Endothelial cell of umbilical vein (primary cell): Measurements from ENCODE around the gene GRID1. TPM values are rescaled to one million over a fixed set of nuclear protein-coding genes. Genes with fewer than 3 reads are reported as not detected.
"Not testable (repeated sequence)": the region's sequence is repeated elsewhere in the genome, so short reads cannot be mapped to it uniquely, and the experiment has no call there.

Experiments
- BruUV-seq: library from RNA; stranded (reverse); fragments of 400-500 nt; replicated peaks from 2 replicates; lab custom pipeline; 2021; lab: Mats Ljungman, UMichigan
- CTCF ChIA-PET: fragments of 300-600, 350-600 bp; sonication (Branson Sonifier 250); formaldehyde crosslinking; loops from one replicate; lab custom pipeline; 2021; ENCODE audit warnings: antibody characterized with exemption, inconsistent platforms; lab: Charles Lee
- POLR2A ChIA-PET: fragments of 300-600, 350-600 bp; sonication (Branson Sonifier 250); formaldehyde crosslinking; loops from one replicate; lab custom pipeline; 2021; ENCODE audit warnings: antibody characterized with exemption, inconsistent platforms; lab: Charles Lee
- DNase-seq: peaks from one replicate; pipeline ENCODE4 v3.0.0-alpha.2; 2011; ENCODE audit warnings: low read depth, low spot score
- FAIRE-seq: peaks from 2 replicates; lab custom pipeline; 2011; peaks lifted over from hg19 to GRCh38; lab: Jason Lieb, UNC
- H2AFZ ChIP-seq: 2 replicates; pipeline ENCODE4 v1.6.0; 2012; ENCODE audit warnings: low read depth, low read length, control low read depth, inconsistent platforms
- H3K27ac ChIP-seq: 2 replicates; pipeline ENCODE4 v1.5.1; 2011; ENCODE audit warnings: low read depth, mild to moderate bottlenecking, control low read depth, low read length, moderate library complexity; ENCODE audit not compliant: insufficient read depth
- H3K27me3 ChIP-seq, 2 experiments: 2 replicates each; pipeline versions ENCODE4 v1.6.0 to v1.6.1; 2011; ENCODE audit warnings: low read length in 2 of 2, mixed read lengths in 1 of 2; ENCODE audit not compliant: control insufficient read depth in 2 of 2, insufficient read depth in 2 of 2
- H3K36me3 ChIP-seq, 2 experiments: 2 replicates in 1 of 2; 3 replicates in 1 of 2; pipeline ENCODE4 v1.5.1; 2011; ENCODE audit warnings: low read length in 2 of 2, mild to moderate bottlenecking in 1 of 2, moderate library complexity in 1 of 2; ENCODE audit not compliant: control insufficient read depth in 2 of 2, insufficient read depth in 2 of 2; ENCODE audit errors: extremely low read depth in 1 of 2
- H3K4me1 ChIP-seq: 3 replicates; pipeline ENCODE4 v1.5.1; 2011; ENCODE audit warnings: mild to moderate bottlenecking, low read length; ENCODE audit not compliant: control insufficient read depth, insufficient read depth; ENCODE audit errors: extremely low read depth
- H3K4me2 ChIP-seq: 2 replicates; pipeline ENCODE4 v1.6.1; 2011; ENCODE audit warnings: low read length, control low read depth, mixed read lengths; ENCODE audit not compliant: insufficient read depth
- H3K4me3 ChIP-seq, 3 experiments: fragments of 200-600 bp in 1 of 3; sonication (generic), shearing (Covaris generic) in 1 of 3; replicated peaks in 1 of 3; 2 replicates each; pipeline ENCODE4 v1.5.1; 2011 to 2016; ENCODE audit warnings: control low read depth in 3 of 3, low read length in 3 of 3, mild to moderate bottlenecking in 2 of 3, inconsistent platforms in 1 of 3, low read depth in 1 of 3, moderate library complexity in 1 of 3; ENCODE audit not compliant: insufficient read depth in 1 of 3
- H3K79me2 ChIP-seq: 2 replicates; pipeline ENCODE4 v1.6.0; 2012; ENCODE audit warnings: low read length, inconsistent platforms; ENCODE audit not compliant: control insufficient read depth, insufficient read depth
- H3K9ac ChIP-seq: replicated peaks from 2 replicates; pipeline ENCODE3; 2011; ENCODE audit warnings: low read length, control low read depth; ENCODE audit not compliant: insufficient read depth; ENCODE audit errors: extremely low read depth
- H3K9me1 ChIP-seq: replicated peaks from 3 replicates; pipeline ENCODE4 v1.6.0; 2011; ENCODE audit warnings: mild to moderate bottlenecking, low read length; ENCODE audit not compliant: control insufficient read depth, insufficient read depth; ENCODE audit errors: extremely low read depth
- H3K9me3 ChIP-seq: replicated peaks from 2 replicates; pipeline ENCODE4 v1.5.1; 2012; ENCODE audit warnings: low read length, inconsistent platforms; ENCODE audit not compliant: control insufficient read depth, insufficient read depth
- H4K20me1 ChIP-seq: replicated peaks from 2 replicates; pipeline ENCODE3; 2011; ENCODE audit warnings: mild to moderate bottlenecking, low read length; ENCODE audit not compliant: control insufficient read depth, insufficient read depth; ENCODE audit errors: extremely low read depth
- EZH2 ChIP-seq: IDR thresholded peaks from 2 replicates; pipeline ENCODE4 v1.6.1; 2012; ENCODE audit warnings: borderline replicate concordance, low read depth, mild to moderate bottlenecking, moderate library complexity, low read length, inconsistent platforms; ENCODE audit not compliant: severe bottlenecking
- FOS ChIP-seq: IDR thresholded peaks from 2 replicates; pipeline ENCODE4 v1.6.1; 2011; ENCODE audit warnings: mild to moderate bottlenecking, low read length, moderate library complexity, borderline replicate concordance; ENCODE audit not compliant: insufficient read depth
- GATA2 ChIP-seq: IDR thresholded peaks from 2 replicates; pipeline ENCODE4 v1.7.0; 2011; ENCODE audit warnings: low read depth, mild to moderate bottlenecking, moderate library complexity, mixed read lengths, low read length; ENCODE audit not compliant: insufficient read length, insufficient read depth
- JUN ChIP-seq: IDR thresholded peaks from 2 replicates; pipeline ENCODE4 v1.6.1; 2011; ENCODE audit warnings: borderline replicate concordance, low read depth; ENCODE audit not compliant: insufficient read length, insufficient read depth
- MYC ChIP-seq: IDR thresholded peaks from one replicate; pipeline ENCODE4 v1.6.1; 2011; ENCODE audit warnings: mild to moderate bottlenecking, low read depth, low read length
- POLR2A ChIP-seq: IDR thresholded peaks from 2 replicates; pipeline ENCODE4 v1.6.1; 2012; ENCODE audit warnings: low read depth, mild to moderate bottlenecking, control low read depth, low read length
- POLR2AphosphoS5 ChIP-seq: IDR thresholded peaks from 2 replicates; pipeline ENCODE4 v1.6.1; 2012; ENCODE audit warnings: low read depth, mild to moderate bottlenecking, control low read depth, low read length, moderate library complexity; ENCODE audit not compliant: insufficient read depth
- dilution Hi-C: fragments of 300-500 bp; cut with MboI; formaldehyde crosslinking; loops from one replicate; pipeline ENCODE4 v1.15.0; 2019; ENCODE audit warnings: low sequenced_read_pairs; ENCODE audit not compliant: extremely low pct_ligation_motif_present
- intact Hi-C: fragments of 100-400 bp; cut with micrococcal nuclease; formaldehyde crosslinking; loops from one replicate; pipeline ENCODE4 v1.10.0; 2022
- polyA plus RNA-seq, 4 experiments: library from polyadenylated mRNA; depleted of rRNA in 3 of 4; stranded (reverse) in 3 of 4; unstranded in 1 of 4; fragments of >200 nt; gene quantifications; 2 replicates each; pipeline versions ENCODE4 v1.2.1 to v1.2.3, GENCODE V29; 2011 to 2012; ENCODE audit warnings: missing spikeins in 1 of 4
- total RNA-seq: library from RNA; stranded (reverse); gene quantifications from 2 replicates; pipeline ENCODE4 v1.2.3, GENCODE V29; 2021
- TF ChIP-seq, protein P1 (sequence below), 2 donors: IDR thresholded peaks; 1 replicate in 1 of 2; 2 replicates in 1 of 2; pipeline ENCODE4 v1.5.1; 2011; ENCODE audit warnings: low read length in 2 of 2, mild to moderate bottlenecking in 2 of 2, moderate library complexity in 2 of 2, control low read depth in 1 of 2, inconsistent platforms in 1 of 2, low read depth in 1 of 2; ENCODE audit not compliant: insufficient read depth in 1 of 2; ENCODE audit errors: extremely low read depth in 1 of 2
- TF ChIP-seq, protein P2 (sequence below): IDR thresholded peaks from 2 replicates; pipeline ENCODE4 v1.6.1; 2011; ENCODE audit not compliant: insufficient read depth, insufficient read length

Gene GRID1
- total and polyA plus RNA-seq, 2 donors (not counting 3 experiments of a cell fraction or from before 2014, with no cell fraction given), result not detected

DNA sequence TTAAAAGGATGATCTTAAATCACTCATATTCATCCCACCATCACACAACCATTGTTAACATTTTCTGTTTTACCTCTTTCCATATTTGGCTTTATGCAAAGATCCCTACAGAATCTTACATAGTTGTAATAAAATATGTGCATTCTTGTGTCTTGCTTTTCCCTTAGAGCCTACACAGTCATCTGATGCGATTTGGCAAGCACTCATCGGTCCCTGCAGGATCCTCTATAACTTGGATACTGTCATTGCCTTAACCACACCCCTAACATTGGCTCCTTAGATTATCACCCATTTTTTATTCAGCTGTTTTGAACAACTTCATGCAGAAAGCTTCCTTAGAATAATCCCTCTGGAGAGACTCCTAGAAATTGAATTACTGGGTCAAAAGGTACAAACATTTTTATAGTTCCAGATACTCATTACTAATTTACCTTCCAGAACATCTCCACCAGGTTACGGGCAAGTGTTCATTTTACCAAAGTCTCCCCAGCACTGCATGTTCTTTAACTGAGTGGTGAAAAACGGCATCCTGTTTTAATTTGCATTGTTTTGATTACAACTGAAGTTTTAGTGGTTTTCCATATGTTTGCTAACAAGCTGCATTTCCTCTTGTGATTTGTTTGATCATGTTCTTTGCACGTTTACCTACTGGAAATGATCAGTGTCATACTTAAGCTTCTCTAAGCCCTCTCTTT lies 268.3 kb downstream of the GRID1 start:
- Histone ChIP-seq H3K4me2 (no peak overlapping the region), H3K4me3 (no peak overlapping the region), H3K9ac (no peak overlapping the region), H4K20me1 (no peaks in the 10 kb centered on the region), H3K27ac (no peak overlapping the region), H3K27me3 (no peaks in the 10 kb centered on the region), H3K4me1 (no peaks in the 10 kb centered on the region), H3K36me3 (no peaks in the 10 kb centered on the region), H3K9me3 (no peaks in the 10 kb centered on the region), H3K79me2 (no peaks in the 10 kb centered on the region), H2AFZ (no peak overlapping the region), H3K9me1 (no peaks in the 10 kb centered on the region)
- DNase-seq, result no peak
- CTCF ChIA-PET, result no interaction called here
- TF ChIP-seq POLR2AphosphoS5 (no peak), GATA2 (no peak), JUN (no peak), MYC (no peak), EZH2 (no peak), POLR2A (no peak), FOS (no peak)
- TF ChIP-seq, protein P1, sequence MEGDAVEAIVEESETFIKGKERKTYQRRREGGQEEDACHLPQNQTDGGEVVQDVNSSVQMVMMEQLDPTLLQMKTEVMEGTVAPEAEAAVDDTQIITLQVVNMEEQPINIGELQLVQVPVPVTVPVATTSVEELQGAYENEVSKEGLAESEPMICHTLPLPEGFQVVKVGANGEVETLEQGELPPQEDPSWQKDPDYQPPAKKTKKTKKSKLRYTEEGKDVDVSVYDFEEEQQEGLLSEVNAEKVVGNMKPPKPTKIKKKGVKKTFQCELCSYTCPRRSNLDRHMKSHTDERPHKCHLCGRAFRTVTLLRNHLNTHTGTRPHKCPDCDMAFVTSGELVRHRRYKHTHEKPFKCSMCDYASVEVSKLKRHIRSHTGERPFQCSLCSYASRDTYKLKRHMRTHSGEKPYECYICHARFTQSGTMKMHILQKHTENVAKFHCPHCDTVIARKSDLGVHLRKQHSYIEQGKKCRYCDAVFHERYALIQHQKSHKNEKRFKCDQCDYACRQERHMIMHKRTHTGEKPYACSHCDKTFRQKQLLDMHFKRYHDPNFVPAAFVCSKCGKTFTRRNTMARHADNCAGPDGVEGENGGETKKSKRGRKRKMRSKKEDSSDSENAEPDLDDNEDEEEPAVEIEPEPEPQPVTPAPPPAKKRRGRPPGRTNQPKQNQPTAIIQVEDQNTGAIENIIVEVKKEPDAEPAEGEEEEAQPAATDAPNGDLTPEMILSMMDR (IDR thresholded peaks at IDR 0.05; ENCODE audit: extremely low read depth in 1 of 2, insufficient read depth in 1 of 2, low read depth in 1 of 2, low read length in 2 of 2), result no peak
- TF ChIP-seq, protein P2, sequence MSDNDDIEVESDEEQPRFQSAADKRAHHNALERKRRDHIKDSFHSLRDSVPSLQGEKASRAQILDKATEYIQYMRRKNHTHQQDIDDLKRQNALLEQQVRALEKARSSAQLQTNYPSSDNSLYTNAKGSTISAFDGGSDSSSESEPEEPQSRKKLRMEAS, result no peak
- dilution Hi-C loops, result no loop called here
- POLR2A ChIA-PET, result no interaction called here
- no peak for FAIRE-seq
- BruUV-seq, result no TSS peak
- intact Hi-C loops, result no loop called here

DNA sequence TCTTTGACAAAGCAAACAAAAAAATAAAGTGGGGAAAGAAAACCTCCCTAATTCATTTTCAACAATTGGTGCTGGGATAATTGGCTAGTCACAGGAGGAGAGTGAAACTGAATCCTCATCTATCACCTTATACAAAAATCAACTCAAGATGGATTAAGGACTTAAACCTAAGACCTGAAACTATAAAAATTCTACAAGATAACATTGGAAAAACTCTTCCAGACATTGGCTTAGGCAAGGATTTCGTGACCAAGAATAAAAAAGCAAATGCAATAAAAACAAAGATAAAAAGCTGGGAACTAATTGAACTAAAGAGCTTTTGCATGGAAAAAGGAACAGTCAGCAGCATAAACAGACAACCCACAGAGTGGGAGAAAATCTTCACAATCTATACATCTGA lies 271.5 kb downstream of the GRID1 start:
- H3K79me2 ChIP-seq, H3K4me3 ChIP-seq, H2AFZ ChIP-seq, H3K4me2 ChIP-seq, intact Hi-C loops, H3K4me1 ChIP-seq, H3K9ac ChIP-seq, FAIRE-seq, CTCF ChIA-PET, H3K27ac ChIP-seq, DNase-seq, H3K27me3 ChIP-seq, BruUV-seq, H4K20me1 ChIP-seq, H3K9me3 ChIP-seq, dilution Hi-C loops, H3K9me1 ChIP-seq, H3K36me3 ChIP-seq: not testable (repeated sequence)
- POLR2A ChIA-PET, result interaction anchor here (0.7 kb wide), 1 partner anchor 47 kb away, joined by 3 read pairs; no protein-coding TSS in a partner anchor

DNA sequence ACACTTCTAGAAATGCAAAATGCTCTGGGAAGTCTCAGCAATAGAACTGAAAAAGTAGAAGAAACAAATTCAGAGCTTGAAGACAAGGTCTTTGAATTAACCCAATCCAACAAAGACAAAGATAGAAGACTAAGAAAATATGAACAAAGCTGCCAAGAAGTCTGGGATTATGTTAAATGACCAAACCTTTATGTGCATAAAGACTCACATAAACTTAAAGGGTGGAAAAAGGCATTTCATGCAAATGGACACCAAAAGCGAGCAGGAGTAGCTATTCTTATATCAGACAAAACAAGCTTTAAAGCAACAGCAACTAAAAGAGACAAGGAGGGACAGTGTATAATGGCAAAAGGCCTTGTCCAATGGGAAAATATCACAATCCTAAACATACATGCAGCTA lies 274.3 kb downstream of the GRID1 start:
- H3K9me1 ChIP-seq, dilution Hi-C loops, H3K36me3 ChIP-seq, DNase-seq, POLR2A ChIA-PET, H2AFZ ChIP-seq, H3K9ac ChIP-seq, H4K20me1 ChIP-seq, CTCF ChIA-PET, H3K4me2 ChIP-seq, H3K79me2 ChIP-seq, intact Hi-C loops, H3K27me3 ChIP-seq, H3K9me3 ChIP-seq, H3K4me3 ChIP-seq, BruUV-seq, H3K27ac ChIP-seq, FAIRE-seq, H3K4me1 ChIP-seq: not testable (repeated sequence)
